ENCODE measurements around the gene TXNRD1.

DNA sequence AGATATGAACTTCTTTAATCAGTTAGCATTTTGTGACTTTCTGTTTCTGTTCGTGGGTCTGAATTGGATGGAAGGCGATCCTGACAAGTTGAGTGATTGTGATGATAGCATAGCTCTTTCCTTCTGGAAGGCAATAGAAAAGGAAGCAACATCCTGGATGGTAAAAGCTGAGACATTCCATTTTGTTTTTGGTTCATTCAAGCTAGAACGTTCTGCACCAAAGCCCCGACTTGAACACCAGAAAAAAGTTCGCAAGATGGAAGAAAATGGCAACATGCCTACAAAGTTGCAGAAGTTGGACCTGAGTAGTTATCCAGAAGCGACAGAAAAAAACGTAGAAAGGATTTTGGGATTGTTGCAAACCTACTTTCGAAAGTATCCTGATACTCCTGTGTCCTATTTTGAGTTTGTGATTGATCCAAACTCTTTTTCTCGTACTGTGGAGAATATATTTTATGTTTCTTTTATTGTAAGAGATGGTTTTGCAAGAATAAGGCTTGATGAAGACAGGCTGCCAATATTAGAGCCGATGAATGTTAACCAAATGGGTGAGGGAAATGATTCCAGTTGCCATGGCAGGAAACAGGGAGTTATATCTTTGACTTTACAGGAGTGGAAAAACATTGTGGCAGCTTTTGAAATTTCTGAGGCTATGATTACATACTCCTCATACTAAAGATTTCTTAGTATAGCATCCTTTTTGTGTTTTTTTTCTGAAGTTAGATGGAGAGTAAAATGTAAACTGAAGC, 88.9 kb downstream of the TXNRD1 start:
- TF ChIP-seq, protein P1, sequence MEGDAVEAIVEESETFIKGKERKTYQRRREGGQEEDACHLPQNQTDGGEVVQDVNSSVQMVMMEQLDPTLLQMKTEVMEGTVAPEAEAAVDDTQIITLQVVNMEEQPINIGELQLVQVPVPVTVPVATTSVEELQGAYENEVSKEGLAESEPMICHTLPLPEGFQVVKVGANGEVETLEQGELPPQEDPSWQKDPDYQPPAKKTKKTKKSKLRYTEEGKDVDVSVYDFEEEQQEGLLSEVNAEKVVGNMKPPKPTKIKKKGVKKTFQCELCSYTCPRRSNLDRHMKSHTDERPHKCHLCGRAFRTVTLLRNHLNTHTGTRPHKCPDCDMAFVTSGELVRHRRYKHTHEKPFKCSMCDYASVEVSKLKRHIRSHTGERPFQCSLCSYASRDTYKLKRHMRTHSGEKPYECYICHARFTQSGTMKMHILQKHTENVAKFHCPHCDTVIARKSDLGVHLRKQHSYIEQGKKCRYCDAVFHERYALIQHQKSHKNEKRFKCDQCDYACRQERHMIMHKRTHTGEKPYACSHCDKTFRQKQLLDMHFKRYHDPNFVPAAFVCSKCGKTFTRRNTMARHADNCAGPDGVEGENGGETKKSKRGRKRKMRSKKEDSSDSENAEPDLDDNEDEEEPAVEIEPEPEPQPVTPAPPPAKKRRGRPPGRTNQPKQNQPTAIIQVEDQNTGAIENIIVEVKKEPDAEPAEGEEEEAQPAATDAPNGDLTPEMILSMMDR (IDR thresholded peaks at IDR 0.05) = no peak
- no peak for TF ChIP-seq POLR2A (IDR thresholded peaks at IDR 0.05)

Data from body of pancreas (tissue), 4 donors.